ENCODE results near the gene ARHGDIB. TPM values are rescaled to one million over a fixed set of nuclear protein-coding genes. Genes with fewer than 3 reads are reported as not detected.

The ARHGDIB gene
- total RNA-seq, 1 experiment from 2014 or later = 4.3 TPM

DNA sequence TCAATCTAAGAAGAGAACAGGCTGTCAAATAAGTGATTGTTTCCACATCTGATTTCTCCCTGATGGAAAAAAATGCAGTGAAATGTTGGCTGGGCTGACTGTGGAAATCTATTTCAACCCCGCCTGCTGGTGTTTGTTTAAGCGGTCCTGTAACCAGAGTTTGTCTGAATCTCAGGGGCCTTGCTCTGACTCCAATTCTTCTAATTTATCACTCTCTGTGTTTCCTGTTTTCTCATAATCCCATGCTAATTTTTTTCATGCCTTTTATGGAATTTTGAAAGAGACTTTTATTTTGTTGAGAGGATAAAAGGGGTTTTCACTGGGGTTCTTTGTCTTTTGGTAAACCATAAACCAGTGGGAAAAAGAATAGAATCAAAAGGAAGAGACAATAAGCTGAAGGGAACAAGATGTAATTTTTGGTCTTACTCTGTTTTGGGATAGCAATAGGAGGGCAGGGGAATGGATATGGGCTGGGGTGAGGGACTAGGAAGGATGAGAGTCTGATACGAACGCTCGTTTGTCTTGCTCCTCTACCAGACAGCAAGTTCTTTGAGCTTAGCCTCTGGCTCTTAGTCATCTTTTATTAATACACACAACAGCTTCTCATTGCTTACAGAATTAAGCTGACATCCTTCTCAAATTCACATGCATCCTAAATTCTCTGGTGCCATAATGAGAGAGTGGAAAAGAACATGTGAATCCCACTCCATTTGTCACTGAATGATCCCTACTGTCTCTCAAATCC, 67.7 kb downstream of the ARHGDIB start:
- Histone ChIP-seq H3K9ac (ENCODE audit: low read length) (no peak overlapping the region), H3K79me2 (ENCODE audit: insufficient read depth, low read length) (no peaks in the 10 kb centered on the region), H4K20me1 (ENCODE audit: insufficient read depth) (no peaks in the 10 kb centered on the region), H3K4me2 (ENCODE audit: low read length) (no peak overlapping the region), H3K36me3 (ENCODE audit: control insufficient read depth in 1 of 2, insufficient read depth in 2 of 2, low read length in 2 of 2) (no peaks in the 10 kb centered on the region), H2AFZ (ENCODE audit: low read depth, low read length, poor library complexity, severe bottlenecking) (no peak overlapping the region), H3K9me2 (ENCODE audit: insufficient read depth) (no peaks in the 10 kb centered on the region), H3K27ac (ENCODE audit: low read depth, low read length) (no peak overlapping the region), H3K4me3 (replicated peaks in 1 of 2; ENCODE audit: low read depth in 1 of 2, low read length in 2 of 2) (no peak overlapping the region), H3K9me3 (ENCODE audit: control insufficient read depth in 1 of 2, insufficient read depth in 1 of 2, low read depth in 1 of 2, low read length in 2 of 2) (no peaks in the 10 kb centered on the region), H3K27me3 (ENCODE audit: insufficient read depth, low read length) (no peaks in the 10 kb centered on the region), H3K4me1 (ENCODE audit: control insufficient read depth in 1 of 2, insufficient read depth in 2 of 2, low read length in 2 of 2) (no peaks in the 10 kb centered on the region)
- DNase-seq (ENCODE audit: low read depth, low spot score) = no peak
- TF ChIP-seq ELF1 (IDR thresholded peaks at IDR 0.05; ENCODE audit: borderline replicate concordance, low read depth) (no peak), SP1 (IDR thresholded peaks at IDR 0.05; ENCODE audit: low read depth) (no peak), CEBPB (IDR thresholded peaks at IDR 0.05; ENCODE audit: low read depth) (no peak), ZNF274 (IDR thresholded peaks at IDR 0.05; ENCODE audit: low read depth, low read length) (no peak), JUND (IDR thresholded peaks at IDR 0.05) (no peak), ZFX (IDR thresholded peaks at IDR 0.05) (no peak), YY1 (IDR thresholded peaks at IDR 0.05; ENCODE audit: extremely low read depth, insufficient replicate concordance, low read depth, low read length) (no peak), POLR2A (IDR thresholded peaks at IDR 0.05; ENCODE audit: borderline replicate concordance, extremely low read depth, insufficient read depth, insufficient read length) (no peak), SIN3A (IDR thresholded peaks at IDR 0.05; ENCODE audit: low read depth) (no peak), POLR2AphosphoS5 (IDR thresholded peaks at IDR 0.05; ENCODE audit: low read depth, low read length) (no peak), RAD21 (IDR thresholded peaks at IDR 0.05; ENCODE audit: low read depth) (no peak), EGR1 (IDR thresholded peaks at IDR 0.05; ENCODE audit: low read depth) (no peak)
- TF ChIP-seq, protein P1, sequence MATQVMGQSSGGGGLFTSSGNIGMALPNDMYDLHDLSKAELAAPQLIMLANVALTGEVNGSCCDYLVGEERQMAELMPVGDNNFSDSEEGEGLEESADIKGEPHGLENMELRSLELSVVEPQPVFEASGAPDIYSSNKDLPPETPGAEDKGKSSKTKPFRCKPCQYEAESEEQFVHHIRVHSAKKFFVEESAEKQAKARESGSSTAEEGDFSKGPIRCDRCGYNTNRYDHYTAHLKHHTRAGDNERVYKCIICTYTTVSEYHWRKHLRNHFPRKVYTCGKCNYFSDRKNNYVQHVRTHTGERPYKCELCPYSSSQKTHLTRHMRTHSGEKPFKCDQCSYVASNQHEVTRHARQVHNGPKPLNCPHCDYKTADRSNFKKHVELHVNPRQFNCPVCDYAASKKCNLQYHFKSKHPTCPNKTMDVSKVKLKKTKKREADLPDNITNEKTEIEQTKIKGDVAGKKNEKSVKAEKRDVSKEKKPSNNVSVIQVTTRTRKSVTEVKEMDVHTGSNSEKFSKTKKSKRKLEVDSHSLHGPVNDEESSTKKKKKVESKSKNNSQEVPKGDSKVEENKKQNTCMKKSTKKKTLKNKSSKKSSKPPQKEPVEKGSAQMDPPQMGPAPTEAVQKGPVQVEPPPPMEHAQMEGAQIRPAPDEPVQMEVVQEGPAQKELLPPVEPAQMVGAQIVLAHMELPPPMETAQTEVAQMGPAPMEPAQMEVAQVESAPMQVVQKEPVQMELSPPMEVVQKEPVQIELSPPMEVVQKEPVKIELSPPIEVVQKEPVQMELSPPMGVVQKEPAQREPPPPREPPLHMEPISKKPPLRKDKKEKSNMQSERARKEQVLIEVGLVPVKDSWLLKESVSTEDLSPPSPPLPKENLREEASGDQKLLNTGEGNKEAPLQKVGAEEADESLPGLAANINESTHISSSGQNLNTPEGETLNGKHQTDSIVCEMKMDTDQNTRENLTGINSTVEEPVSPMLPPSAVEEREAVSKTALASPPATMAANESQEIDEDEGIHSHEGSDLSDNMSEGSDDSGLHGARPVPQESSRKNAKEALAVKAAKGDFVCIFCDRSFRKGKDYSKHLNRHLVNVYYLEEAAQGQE (IDR thresholded peaks at IDR 0.05; ENCODE audit: low read depth) = no peak
- ChIA-PET CTCF (no interaction called here), POLR2A (no interaction called here), RAD21 (ENCODE audit: low non-redundant PET in 1 of 2, low total read pairs in 2 of 2, uncharacterized antibody in 2 of 2, unreplicated experiment in 2 of 2) (no interaction called here)
- ATAC-seq = no peak
- intact Hi-C loops (cut with micrococcal nuclease) = no loop called here
- BruUV-seq (replicated peaks) = no TSS peak
